HG02610 (cell line): ENCODE measurements around the gene NXPH2.
"Not testable (repeated sequence)": the region's sequence is repeated elsewhere in the genome, so short reads cannot be mapped to it uniquely, and the experiment has no call there.

Source experiments
- ATAC-seq: cut with Tn5 transposase; IDR thresholded peaks from one replicate; pipeline ENCODE4 v1.9.1; 2021; ENCODE audit warnings: mild to moderate bottlenecking, moderate library complexity; ENCODE audit not compliant: unreplicated experiment

NXPH2 gene

GRCh38 chr2:138760676-138761075 is 19.5 kb downstream of the NXPH2 start:
- no peak for ATAC-seq

DNA sequence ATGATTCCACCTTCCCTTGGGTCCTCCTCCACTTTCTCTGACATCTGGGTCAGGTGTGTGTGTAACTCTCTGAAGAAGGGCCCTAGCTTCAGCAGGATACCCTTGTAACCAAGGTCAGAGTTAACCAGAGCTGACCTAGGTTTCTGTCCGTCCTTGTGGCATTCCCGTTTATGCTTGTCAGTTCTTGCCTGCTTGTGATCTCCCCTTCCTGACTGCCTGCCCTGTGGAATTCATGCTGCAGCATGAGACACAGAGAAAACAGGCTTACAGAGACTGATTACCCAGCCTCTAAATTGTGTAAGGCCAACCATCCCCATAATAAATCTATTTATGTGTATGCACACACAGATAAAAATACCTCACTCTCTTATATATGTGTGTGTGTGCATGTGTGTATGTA is 22.8 kb downstream of the NXPH2 start:
- ATAC-seq: no peak

GRCh38 chr2:138752197-138752956 is 27.8 kb downstream of the NXPH2 start:
- ATAC-seq: no peak

- no peak for ATAC-seq
These were observed 35.5 kb downstream of the NXPH2 start for GRCh38 chr2:138744713-138745112.

- ATAC-seq: no peak
These were observed 37.6 kb downstream of the NXPH2 start for GRCh38 chr2:138742441-138743057.

DNA sequence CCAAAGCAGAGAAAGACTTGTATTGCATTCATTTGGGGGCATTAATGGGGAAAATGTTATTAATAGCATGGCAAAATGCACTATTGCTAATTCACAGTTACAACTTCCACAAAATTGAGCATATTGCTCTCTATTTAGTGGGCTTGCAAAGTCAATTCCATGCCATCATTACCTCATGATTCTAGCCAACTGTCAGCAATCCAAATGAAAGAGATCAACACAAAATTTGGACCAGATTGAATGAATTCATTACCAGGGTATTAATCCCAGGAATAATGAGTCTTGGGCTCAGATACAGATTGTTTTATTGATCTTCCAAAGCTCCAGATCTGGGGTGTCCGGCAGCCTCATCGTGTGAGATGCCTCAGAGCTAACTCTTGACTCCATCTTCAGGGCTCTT is 38.3 kb downstream of the NXPH2 start:
- ATAC-seq: no peak

GRCh38 chr2:138737009-138737554 is 43.1 kb downstream of the NXPH2 start:
- not testable (repeated sequence) for ATAC-seq

- no peak for ATAC-seq
These were observed 47.5 kb downstream of the NXPH2 start for GRCh38 chr2:138732651-138733050.

GRCh38 chr2:138730497-138731030 is 49.6 kb downstream of the NXPH2 start:
- peak; percentile 78 for ATAC-seq

DNA sequence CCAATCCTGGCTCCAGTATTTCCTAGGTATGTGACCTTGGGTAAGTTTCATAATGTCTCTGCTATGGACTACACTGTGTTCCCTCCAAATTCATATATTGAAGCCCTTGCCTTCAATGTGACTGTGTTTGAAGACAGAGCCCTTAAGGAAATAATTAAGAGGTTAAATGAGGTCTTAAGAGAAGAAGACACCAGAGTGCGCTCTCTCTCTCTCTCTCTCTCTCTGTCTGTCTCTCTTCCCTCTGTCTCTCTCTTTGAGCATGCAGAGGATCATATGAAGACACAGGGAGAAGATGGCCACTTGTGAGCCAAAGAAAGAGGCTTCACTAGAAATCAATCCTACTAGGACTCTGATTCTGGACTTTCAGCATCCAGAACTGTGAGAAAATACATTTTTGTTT is 52.2 kb downstream of the NXPH2 start:
- no peak for ATAC-seq

- ATAC-seq: no peak
These were observed 53.5 kb downstream of the NXPH2 start for GRCh38 chr2:138726681-138727080.

- ATAC-seq: no peak
These were observed 55.3 kb downstream of the NXPH2 start for GRCh38 chr2:138724729-138725459.

- no peak for ATAC-seq
These were observed 55.9 kb downstream of the NXPH2 start for GRCh38 chr2:138724327-138724726.

GRCh38 chr2:138723196-138723987 is 56.8 kb downstream of the NXPH2 start:
- ATAC-seq: no peak

GRCh38 chr2:138722316-138722715 is 57.9 kb downstream of the NXPH2 start:
- ATAC-seq: no peak

- no peak for ATAC-seq
These were observed 60.0 kb downstream of the NXPH2 start for GRCh38 chr2:138720035-138720838.

DNA sequence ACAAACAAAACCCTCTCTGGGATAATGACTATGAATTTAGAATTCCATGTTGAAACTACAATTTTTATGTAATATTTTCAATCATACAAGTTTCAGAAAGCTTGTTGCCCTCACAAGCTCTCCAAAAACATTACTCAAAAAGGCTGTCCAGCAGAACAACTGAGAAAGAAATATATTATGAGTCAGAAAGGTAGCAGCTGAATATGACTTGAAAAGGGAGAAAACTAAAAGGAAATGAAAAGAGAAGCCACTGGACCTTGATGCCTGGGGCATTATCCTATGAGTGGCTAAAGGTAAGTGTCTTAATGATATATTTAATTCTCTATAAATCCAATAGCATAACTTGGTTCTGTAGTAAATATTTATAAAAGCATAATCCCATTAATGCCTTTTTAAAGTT is 61.8 kb downstream of the NXPH2 start:
- ATAC-seq: peak; percentile 85

- no peak for ATAC-seq
These were observed 64.0 kb downstream of the NXPH2 start for GRCh38 chr2:138716183-138716582.

DNA sequence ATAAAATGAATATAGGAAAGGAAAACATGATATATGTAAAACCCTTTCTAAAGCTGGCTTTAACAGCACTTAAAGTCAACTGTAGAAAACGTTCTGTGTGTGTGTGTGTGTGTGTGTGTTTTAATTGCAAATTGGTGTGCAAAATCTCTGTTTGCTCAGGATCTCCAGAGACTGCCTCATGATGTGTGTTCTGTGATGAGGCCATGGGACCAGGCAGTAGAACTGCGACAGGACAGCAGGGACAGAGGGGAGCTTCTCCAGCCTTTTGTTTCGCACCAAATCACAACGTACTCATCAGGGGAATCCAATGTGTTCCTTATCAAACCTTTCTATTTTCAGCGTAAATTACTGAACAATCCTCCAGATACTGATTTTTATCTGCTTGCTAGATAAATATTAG is 66.7 kb downstream of the NXPH2 start:
- ATAC-seq: no peak

DNA sequence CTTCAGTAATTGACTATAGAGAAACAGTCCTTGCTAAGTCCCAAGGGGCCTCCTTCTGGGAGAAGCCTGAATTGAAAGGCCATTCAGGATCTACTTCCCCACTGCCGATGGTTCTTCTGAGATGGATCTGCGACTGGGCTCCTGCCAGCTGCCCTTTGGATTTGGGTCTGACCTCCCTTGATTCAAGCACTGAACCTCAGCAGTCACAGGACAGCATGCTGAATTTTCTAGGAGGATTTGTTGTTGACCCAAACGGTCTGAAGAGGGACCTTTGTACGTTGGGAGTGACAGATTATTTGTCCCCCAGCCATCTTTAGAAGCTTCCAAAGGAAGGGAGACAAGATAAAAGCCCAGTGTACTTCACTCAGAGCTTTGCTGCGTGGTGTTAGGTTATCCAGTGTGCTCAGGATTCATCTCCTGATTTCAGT is 67.1 kb downstream of the NXPH2 start:
- no peak for ATAC-seq
